LNCaP clone FGC (cell line): ENCODE measurements around the gene YWHAE.
"Not testable (repeated sequence)": the region's sequence is repeated elsewhere in the genome, so short reads cannot be mapped to it uniquely, and the experiment has no call there.

Experiments
- DNase-seq: peaks from one replicate; pipeline ENCODE4 v3.0.0-alpha.2; 2011; ENCODE audit warnings: low read depth
- H3K4me3 ChIP-seq: 2 replicates; pipeline ENCODE4 v1.5.1; 2011; ENCODE audit warnings: mild to moderate bottlenecking, low read depth, low read length, control low read depth
- CTCF ChIP-seq: IDR thresholded peaks from 2 replicates; pipeline ENCODE4 v1.5.1; 2012; ENCODE audit warnings: mild to moderate bottlenecking; ENCODE audit not compliant: control insufficient read depth, insufficient read depth; ENCODE audit errors: extremely low read depth

YWHAE gene

DNA sequence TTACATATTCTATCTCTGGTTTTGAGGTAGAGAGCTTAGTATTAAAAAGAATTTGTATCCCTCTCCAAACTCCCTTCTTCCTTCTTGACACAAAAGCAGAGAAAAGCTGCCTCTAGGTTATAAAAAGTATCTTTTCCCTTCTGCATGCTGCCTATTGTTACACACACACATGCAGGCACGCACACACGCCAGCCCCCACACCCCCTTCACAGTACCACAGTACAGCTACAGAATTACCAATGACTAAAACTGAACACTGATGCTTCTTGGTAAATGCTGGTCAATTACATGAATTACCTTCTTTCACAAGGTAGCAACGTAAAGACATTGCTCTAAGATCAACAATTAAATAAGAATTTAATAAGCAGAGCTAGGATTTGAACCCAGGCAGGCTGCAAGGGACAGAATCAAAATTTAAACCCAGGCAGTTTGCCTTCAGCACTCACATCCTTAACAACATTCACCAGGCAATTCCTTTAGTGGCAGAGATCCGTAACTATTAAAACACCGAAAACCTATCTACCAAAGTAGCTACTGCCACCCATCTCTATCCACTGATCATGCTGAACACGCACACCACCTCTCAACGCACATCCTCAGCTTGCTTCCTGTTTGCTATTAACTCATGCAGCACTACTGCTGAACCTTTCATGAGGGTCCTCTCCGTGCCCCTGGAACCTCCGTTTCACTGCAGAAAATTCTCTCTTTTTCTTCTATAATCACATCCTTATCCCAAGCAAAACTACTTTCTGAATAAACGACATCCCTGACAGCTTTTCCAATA lies 37.8 kb downstream of the YWHAE start:
- no peak overlapping the region for H3K4me3 ChIP-seq
- TF ChIP-seq CTCF = no peak
- DNase-seq = no peak

DNA sequence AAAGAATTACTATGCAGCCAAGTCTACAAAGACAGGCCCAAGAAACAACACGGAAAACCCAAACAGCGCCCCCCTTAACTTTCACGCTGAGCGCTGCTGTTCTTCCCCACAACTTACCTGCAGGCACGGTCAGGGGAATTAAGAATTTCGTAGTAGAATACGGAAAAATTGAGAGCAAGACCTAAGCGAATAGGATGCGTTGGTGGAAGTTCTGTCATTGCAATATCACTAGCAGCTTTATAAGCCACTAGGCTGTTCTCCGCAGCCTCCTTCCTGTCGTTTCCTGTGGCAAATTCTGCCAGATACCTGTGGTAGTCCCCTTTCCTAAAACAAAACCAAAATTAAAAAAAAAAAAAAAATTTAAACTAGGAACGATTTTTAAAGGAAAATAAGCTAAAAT lies 39.0 kb downstream of the YWHAE start:
- no peak overlapping the region for H3K4me3 ChIP-seq
- TF ChIP-seq CTCF = no peak
- DNase-seq = no peak

DNA sequence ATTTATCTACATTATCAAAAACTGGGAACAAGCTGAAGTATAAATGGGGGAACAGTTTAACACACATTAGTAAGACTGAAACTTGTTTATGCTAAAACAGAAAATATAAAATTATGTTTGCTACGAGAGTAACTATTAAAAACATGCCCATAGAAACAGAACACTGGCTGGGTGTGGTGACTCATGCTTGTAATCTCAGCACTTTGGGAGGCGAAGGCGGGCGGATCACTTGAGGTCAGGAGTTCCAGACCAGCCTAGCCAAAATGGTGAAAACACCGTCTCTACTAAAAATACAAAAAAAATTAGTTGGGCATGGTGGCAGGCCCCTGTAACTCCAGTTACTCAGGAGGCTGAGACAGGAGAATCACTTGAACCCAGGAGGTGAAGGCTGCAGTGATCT lies 39.7 kb downstream of the YWHAE start:
- DNase-seq = not testable (repeated sequence)

GRCh38 chr17:1354030-1354429 lies 46.0 kb downstream of the YWHAE start:
- no peak overlapping the region for H3K4me3 ChIP-seq
- TF ChIP-seq CTCF = no peak
- no peak for DNase-seq

More for the DNA sequence above, 39.7 kb downstream of the YWHAE start:
- not testable (repeated sequence) for H3K4me3 ChIP-seq

- H3K4me3 ChIP-seq, DNase-seq: not testable (repeated sequence)
Measured at GRCh38 chr17:1352530-1352929, 47.5 kb downstream of the YWHAE start.

- no peak for DNase-seq
- H3K4me3 ChIP-seq = no peak overlapping the region
- no peak for TF ChIP-seq CTCF
Measured at GRCh38 chr17:1351971-1352370, 48.1 kb downstream of the YWHAE start.

- no peak for TF ChIP-seq CTCF
- DNase-seq = no peak
- no peak overlapping the region for H3K4me3 ChIP-seq
Measured at GRCh38 chr17:1351275-1351674, 48.7 kb downstream of the YWHAE start.

GRCh38 chr17:1347589-1348323 lies 52.3 kb downstream of the YWHAE start:
- peak; percentile 85 for DNase-seq
- TF ChIP-seq CTCF = no peak
- H3K4me3 ChIP-seq = peak overlapping the region; percentile 28
